Caco-2 (cell line): ENCODE measurements around the gene SEPTIN8. TPM values are rescaled to one million over a fixed set of nuclear protein-coding genes. Genes with fewer than 3 reads are reported as not detected.

Experiments
- BruUV-seq: library from RNA; stranded (reverse); fragments of 400-500 nt; replicated peaks from 2 replicates; lab custom pipeline; 2021; lab: Mats Ljungman, UMichigan
- CTCF ChIA-PET: fragments of 300-600 bp; sonication (Branson Sonifier 250); formaldehyde crosslinking; loops from one replicate; lab custom pipeline; 2022; ENCODE audit warnings: antibody characterized with exemption; lab: Charles Lee
- POLR2A ChIA-PET: fragments of 300-600 bp; sonication (Branson Sonifier 250); formaldehyde crosslinking; loops from one replicate; lab custom pipeline; 2022; ENCODE audit warnings: antibody characterized with exemption; lab: Charles Lee
- DNase-seq, 2 experiments: peaks; one replicate each; pipeline versions ENCODE4 v3.0.0 to v3.0.0-alpha.2; 2020 to 2022
- H3K27me3 ChIP-seq: replicated peaks from 2 replicates; pipeline ENCODE4 v1.6.0; 2011; ENCODE audit warnings: low read length; ENCODE audit not compliant: control insufficient read depth, insufficient read depth
- H3K36me3 ChIP-seq: 2 replicates; pipeline ENCODE4 v1.5.1; 2011; ENCODE audit warnings: low read length; ENCODE audit not compliant: control insufficient read depth, insufficient read depth
- H3K4me1 ChIP-seq: fragments of 250-450 bp; sonication (Bioruptor Pico); 2 replicates; pipeline ENCODE4 v1.5.1; 2020; ENCODE audit warnings: mild to moderate bottlenecking
- H3K4me3 ChIP-seq: 2 replicates; pipeline ENCODE4 v1.5.1; 2011; ENCODE audit warnings: low read depth, mild to moderate bottlenecking, control low read depth, low read length
- H3K9me3 ChIP-seq: fragments of 250-450 bp; sonication (Bioruptor Pico); 2 replicates; pipeline ENCODE4 v1.5.1; 2020; ENCODE audit warnings: mild to moderate bottlenecking, moderate library complexity
- H3K27ac Mint-ChIP-seq: one replicate; pipeline ENCODE4 v1.8.0; 2022; ENCODE audit warnings: mixed read lengths; ENCODE audit not compliant: unreplicated experiment
- H3K27me3 Mint-ChIP-seq: one replicate; pipeline ENCODE4 v1.8.0; 2022; ENCODE audit warnings: mixed read lengths; ENCODE audit not compliant: insufficient read depth, unreplicated experiment
- H3K36me3 Mint-ChIP-seq: one replicate; pipeline ENCODE4 v1.8.0; 2022; ENCODE audit warnings: mild to moderate bottlenecking, mixed read lengths; ENCODE audit not compliant: insufficient read depth, unreplicated experiment
- H3K4me1 Mint-ChIP-seq: one replicate; pipeline ENCODE4 v1.8.0; 2022; ENCODE audit warnings: low read depth, mixed read lengths; ENCODE audit not compliant: unreplicated experiment
- H3K4me3 Mint-ChIP-seq: one replicate; pipeline ENCODE4 v1.8.0; 2022; ENCODE audit warnings: mild to moderate bottlenecking, moderate library complexity, mixed read lengths; ENCODE audit not compliant: unreplicated experiment
- H3K9me3 Mint-ChIP-seq: one replicate; pipeline ENCODE4 v1.8.0; 2022; ENCODE audit warnings: mixed read lengths; ENCODE audit not compliant: unreplicated experiment
- intact Hi-C: fragments of 100-400 bp; cut with micrococcal nuclease; formaldehyde crosslinking; loops from one replicate; pipeline ENCODE4 v1.10.0; 2022; ENCODE audit not compliant: unreplicated experiment
- total RNA-seq: library from RNA; stranded (reverse); gene quantifications from 2 replicates; pipeline ENCODE4 v1.2.3, GENCODE V29; 2022
- TF ChIP-seq, protein P1 (sequence below), 2 experiments: fragments of 200-600 bp in 1 of 2; IDR thresholded peaks; 1 replicate in 1 of 2; 2 replicates in 1 of 2; pipeline versions ENCODE4 v1.5.1 to v1.8.0; 2011 to 2022; ENCODE audit warnings: antibody characterized with exemption in 1 of 2, control low read depth in 1 of 2, inconsistent platforms in 1 of 2, low read depth in 1 of 2, low read length in 1 of 2, mild to moderate bottlenecking in 1 of 2, moderate library complexity in 1 of 2; ENCODE audit not compliant: insufficient read depth in 1 of 2, severe bottlenecking in 1 of 2, unreplicated experiment in 1 of 2

The SEPTIN8 gene
- total RNA-seq, 1 experiment from 2014 or later: 60.7 TPM

DNA sequence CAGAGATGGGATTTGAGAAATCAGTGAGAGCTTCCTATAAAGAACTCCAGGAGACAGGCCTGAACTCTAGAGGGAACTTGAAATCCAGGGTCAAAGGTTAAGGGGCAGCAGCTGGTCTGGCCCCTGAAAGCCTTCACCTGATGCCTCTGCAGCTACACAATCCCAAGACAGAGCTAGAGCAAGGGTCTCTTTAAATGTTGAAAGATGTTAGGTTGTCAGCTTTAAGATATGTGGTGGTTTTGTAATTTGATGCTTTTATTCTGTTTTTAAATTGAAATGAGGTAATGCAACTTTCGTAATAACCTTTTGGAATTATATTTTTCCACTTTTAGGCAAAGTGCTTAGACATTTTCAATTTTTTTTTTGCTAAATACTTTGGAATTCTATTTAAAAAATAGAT is 38.4 kb upstream of the SEPTIN8 start:
- intact Hi-C loops: loop anchor here (10.0 kb wide), 1 partner anchor 431 kb away; no protein-coding TSS in a partner anchor

DNA sequence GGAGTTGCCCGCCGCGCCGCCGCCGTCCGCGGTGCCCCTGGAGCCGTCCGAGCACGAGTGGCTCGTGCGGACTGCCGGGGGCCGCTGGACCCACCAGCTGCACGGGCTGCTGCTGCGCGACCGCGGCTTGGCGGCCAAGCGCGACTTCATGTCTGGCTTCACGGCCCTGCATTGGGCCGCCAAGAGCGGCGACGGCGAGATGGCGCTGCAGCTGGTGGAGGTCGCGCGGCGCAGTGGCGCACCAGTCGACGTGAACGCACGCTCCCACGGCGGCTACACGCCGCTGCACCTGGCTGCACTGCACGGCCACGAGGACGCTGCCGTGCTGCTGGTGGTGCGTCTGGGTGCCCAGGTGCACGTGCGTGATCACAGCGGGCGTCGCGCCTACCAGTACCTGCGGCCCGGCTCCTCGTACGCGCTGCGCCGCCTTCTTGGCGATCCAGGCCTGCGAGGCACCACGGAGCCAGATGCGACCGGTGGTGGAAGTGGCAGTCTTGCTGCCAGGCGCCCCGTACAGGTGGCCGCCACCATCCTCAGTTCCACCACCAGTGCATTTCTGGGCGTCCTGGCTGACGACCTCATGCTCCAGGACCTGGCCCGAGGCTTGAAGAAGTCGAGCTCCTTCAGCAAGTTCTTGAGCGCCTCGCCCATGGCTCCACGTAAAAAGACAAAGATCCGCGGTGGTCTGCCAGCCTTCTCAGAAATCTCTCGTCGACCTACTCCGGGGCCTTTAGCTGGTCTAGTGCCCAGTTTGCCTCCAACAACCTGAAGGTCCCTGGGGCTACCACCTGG is 37.7 kb upstream of the SEPTIN8 start:
- TF ChIP-seq, protein P1, sequence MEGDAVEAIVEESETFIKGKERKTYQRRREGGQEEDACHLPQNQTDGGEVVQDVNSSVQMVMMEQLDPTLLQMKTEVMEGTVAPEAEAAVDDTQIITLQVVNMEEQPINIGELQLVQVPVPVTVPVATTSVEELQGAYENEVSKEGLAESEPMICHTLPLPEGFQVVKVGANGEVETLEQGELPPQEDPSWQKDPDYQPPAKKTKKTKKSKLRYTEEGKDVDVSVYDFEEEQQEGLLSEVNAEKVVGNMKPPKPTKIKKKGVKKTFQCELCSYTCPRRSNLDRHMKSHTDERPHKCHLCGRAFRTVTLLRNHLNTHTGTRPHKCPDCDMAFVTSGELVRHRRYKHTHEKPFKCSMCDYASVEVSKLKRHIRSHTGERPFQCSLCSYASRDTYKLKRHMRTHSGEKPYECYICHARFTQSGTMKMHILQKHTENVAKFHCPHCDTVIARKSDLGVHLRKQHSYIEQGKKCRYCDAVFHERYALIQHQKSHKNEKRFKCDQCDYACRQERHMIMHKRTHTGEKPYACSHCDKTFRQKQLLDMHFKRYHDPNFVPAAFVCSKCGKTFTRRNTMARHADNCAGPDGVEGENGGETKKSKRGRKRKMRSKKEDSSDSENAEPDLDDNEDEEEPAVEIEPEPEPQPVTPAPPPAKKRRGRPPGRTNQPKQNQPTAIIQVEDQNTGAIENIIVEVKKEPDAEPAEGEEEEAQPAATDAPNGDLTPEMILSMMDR (IDR thresholded peaks at IDR 0.05; ENCODE audit: insufficient read depth in 1 of 2, low read depth in 1 of 2, low read length in 1 of 2, severe bottlenecking in 1 of 2, unreplicated experiment in 1 of 2): no peak
- H3K4me1 ChIP-seq: peaks cover 6% of the 10 kb centered on the region
- no peaks in the 10 kb centered on the region for H3K9me3 ChIP-seq
- DNase-seq: no peak
- H3K27me3 ChIP-seq: no peaks in the 10 kb centered on the region
- no peaks in the 10 kb centered on the region for H3K9me3 Mint-ChIP-seq
- POLR2A ChIA-PET: interaction anchor here (1.1 kb wide), 1 partner anchor 7 kb away, joined by 3 read pairs; no protein-coding TSS in a partner anchor
- no peaks in the 10 kb centered on the region for H3K36me3 ChIP-seq
- peaks cover 6% of the 10 kb centered on the region for H3K4me1 Mint-ChIP-seq
- no peak overlapping the region for H3K27ac Mint-ChIP-seq
- no peaks in the 10 kb centered on the region for H3K27me3 Mint-ChIP-seq
- BruUV-seq: no TSS peak
- no peak overlapping the region for H3K4me3 ChIP-seq
- CTCF ChIA-PET: interaction anchor here (7.5 kb wide), 1 partner anchor 60 kb away, joined by 141 read pairs; no protein-coding TSS in a partner anchor
- no peaks in the 10 kb centered on the region for H3K36me3 Mint-ChIP-seq
- intact Hi-C loops: loop anchor here (10.0 kb wide), 1 partner anchor 430 kb away; no protein-coding TSS in a partner anchor
- peak overlapping the region; percentile 28 for H3K4me3 Mint-ChIP-seq

More for the DNA sequence above, 38.4 kb upstream of the SEPTIN8 start:
- no TSS peak for BruUV-seq
- Mint-ChIP-seq H3K27me3 (no peaks in the 10 kb centered on the region), H3K4me1 (peaks cover 6% of the 10 kb centered on the region), H3K9me3 (no peaks in the 10 kb centered on the region), H3K27ac (no peak overlapping the region), H3K4me3 (peak overlapping the region; percentile 28), H3K36me3 (no peaks in the 10 kb centered on the region)
- H3K27me3 ChIP-seq: no peaks in the 10 kb centered on the region
- H3K4me3 ChIP-seq: no peak overlapping the region
- TF ChIP-seq, protein P1 (IDR thresholded peaks at IDR 0.05; ENCODE audit: insufficient read depth in 1 of 2, low read depth in 1 of 2, low read length in 1 of 2, severe bottlenecking in 1 of 2, unreplicated experiment in 1 of 2): no peak
- peaks cover 6% of the 10 kb centered on the region for H3K4me1 ChIP-seq
- DNase-seq: no peak
- POLR2A ChIA-PET: interaction anchor here (1.1 kb wide), 1 partner anchor 8 kb away, joined by 3 read pairs; no protein-coding TSS in a partner anchor
- CTCF ChIA-PET: interaction anchor here (7.5 kb wide), 1 partner anchor 60 kb away, joined by 141 read pairs; no protein-coding TSS in a partner anchor
- no peaks in the 10 kb centered on the region for H3K36me3 ChIP-seq
- H3K9me3 ChIP-seq: no peaks in the 10 kb centered on the region
